CD1c-positive myeloid dendritic cell (primary cell): ENCODE results near the gene CLCNKA.
"Not testable (repeated sequence)": the region's sequence is repeated elsewhere in the genome, so short reads cannot be mapped to it uniquely, and the experiment has no call there.

Experiments used
- DNase-seq: peaks from one replicate; pipeline ENCODE4 v3.0.0-alpha.2; 2016; ENCODE audit errors: extremely low spot score

Gene CLCNKA

DNA sequence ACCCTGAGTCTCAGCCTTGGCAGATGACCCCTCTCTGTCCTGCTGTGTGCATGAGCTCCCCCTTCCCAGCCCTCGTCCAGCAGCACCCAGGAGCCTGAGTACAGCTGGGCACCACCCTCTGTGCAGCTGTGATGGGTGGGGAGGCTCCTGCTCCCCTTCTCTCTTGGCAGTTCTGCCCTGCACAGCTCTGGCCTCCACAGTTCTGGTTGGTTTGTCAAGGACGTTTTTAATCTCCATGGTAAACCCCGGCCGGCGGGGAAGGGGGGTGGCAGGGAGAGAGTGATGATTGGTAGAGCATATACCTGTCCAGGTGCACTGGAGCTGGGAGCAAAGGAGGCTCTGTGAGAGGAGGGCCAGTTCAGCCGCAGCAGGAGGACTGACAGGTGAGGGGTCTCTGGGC is at the start of gene CLCNKA:
Gene CLCNKA, plus strand, starts transcription at position 356 of the 400 bp plus-strand sequence. CDS start 584 bp downstream, outside the sequence.
- DNase-seq: no peak

GRCh38 chr1:15972409-15972808 is 49.4 kb upstream of the CLCNKA start:
- no peak for DNase-seq

- no peak for DNase-seq
Observed at GRCh38 chr1:15973772-15974171, 48.1 kb upstream of the CLCNKA start.

DNA sequence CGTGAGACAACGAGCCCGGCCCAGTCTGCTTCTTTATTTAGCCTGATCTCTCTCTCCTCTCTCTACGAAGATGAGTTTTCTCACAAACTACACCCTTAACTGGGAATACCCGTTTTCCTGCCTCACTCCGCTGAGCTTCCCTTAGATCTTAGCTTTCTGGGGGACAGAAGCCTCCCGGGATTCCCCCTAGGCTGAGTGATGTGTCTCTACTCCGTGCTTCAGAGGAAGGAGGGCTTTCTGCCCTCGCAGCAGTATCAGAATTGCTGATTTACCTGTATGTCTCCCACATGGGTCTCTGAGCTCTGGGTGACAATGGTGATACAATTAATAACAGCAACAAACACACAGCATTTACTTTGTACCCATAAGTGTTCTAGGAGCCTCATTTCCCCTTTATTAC is 47.0 kb upstream of the CLCNKA start:
- no peak for DNase-seq

- peak; percentile 85 for DNase-seq
Observed at GRCh38 chr1:15975358-15975804, 46.5 kb upstream of the CLCNKA start.

GRCh38 chr1:15975805-15976680 is 45.8 kb upstream of the CLCNKA start, which contains the start of gene ZBTB17:
Gene ZBTB17 (minus strand): TSS chr1:15976101. CDS start chr1:15948495, 27,606 bp downstream.
- DNase-seq: peak; percentile 98

- DNase-seq: not testable (repeated sequence)
Observed at GRCh38 chr1:15977947-15978346, 43.9 kb upstream of the CLCNKA start.

DNA sequence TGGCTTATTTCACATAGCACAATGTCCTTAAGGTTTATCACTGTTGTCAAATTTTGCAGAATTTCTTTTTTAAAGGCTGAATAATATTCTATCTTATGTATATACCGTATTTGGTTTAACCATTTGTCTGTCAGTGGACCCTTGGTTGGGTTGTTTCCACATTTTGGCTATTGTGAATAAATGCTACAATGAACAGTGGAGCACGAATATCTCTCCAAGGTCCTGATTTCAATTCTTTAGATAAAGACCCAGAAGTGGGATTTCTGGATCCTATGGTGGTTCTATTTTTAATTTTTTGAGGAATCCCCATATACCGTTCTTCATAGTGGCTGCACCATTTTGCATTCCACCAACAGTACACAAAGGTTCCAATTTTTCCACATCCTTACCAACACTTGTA is 40.2 kb upstream of the CLCNKA start:
- no peak for DNase-seq

GRCh38 chr1:15983275-15983674 is 38.6 kb upstream of the CLCNKA start:
- no peak for DNase-seq

DNA sequence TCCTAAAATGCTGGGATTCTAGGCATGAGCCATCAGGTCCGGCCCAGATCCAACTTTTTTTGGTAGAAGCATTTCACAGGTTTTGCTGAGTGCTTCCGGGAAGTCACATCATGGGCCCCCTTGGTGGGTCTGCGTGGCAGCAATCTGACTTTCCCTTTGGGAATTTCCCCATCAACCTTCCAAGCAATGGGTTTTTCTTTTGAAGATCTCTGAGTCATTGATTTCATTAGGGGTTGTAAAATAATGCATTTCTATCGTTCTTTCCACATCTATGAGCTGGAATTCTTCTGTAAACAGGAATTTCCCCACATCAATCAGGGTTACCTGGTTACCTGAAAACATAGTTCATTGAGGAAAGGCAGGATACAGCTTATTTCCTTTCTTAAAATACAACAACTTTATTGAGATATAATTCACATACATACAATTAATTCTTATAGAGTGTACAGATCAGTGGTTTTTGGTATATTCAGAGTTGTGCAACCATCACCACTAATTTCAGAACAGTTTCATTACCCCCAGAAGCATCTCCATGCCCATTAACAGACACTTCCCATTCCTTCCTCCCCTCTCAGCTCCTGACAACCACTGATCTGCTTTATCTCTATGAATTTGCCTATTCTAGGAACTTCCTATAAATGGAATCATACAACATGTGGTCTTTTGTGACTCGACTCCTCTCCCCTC is 36.1 kb upstream of the CLCNKA start:
- DNase-seq: no peak

GRCh38 chr1:15988856-15989736 is 32.7 kb upstream of the CLCNKA start:
- DNase-seq: no peak

GRCh38 chr1:15989776-15990175 is 32.1 kb upstream of the CLCNKA start:
- DNase-seq: no peak

DNA sequence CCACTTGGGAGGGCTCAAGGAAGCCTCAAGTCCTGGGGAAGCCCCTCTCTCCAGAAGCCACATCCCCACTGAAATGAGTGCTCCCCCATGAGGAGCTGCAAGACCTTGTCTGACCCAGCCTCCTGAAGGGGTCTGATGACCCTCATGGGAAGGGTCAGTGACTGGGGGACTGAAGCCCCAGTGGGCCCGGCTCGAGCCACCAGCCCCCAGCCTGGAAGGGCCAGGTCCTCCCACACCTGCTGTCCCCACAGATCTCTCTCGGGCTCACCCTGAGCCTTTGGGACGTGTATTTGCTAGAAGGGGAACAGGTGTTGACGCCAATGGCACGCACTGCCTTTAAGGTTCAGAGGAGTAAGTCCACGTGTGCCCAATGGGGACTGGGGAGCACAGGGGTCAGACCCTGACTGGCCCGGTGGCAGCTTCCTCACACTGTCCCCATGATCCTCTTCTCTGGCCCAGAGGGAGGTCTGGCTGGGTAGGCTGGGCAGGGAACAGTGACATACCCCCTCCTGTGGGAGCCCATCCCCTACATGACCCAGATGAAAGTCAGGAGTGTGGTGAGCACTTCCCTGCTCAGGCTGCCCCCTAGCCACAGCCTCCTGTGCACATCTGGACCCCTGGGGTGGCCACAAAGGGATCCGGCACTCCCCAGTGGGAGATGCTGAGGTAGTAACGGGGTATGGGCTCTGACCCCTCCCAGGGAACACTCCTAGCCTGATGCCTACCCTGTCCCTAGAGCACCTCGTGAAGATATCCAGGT is 30.2 kb upstream of the CLCNKA start:
- DNase-seq: no peak

DNA sequence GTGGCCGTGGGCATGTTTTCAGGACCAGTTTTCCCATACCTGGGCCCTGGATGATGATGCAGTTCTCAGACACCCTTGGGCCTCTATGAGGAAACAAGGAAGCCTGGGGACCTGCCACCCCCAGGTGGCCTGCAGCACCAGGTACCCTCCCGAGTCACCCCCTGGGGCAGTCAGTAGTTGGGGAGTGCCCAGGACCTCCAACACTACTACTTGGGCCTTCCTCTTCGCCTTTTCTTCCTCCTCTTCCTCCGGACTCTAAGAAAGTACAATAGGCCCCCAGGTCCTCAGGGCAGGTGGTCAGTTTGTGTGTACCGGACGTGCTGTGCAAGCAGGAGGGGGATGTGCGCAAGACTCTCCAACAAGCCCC is 29.7 kb upstream of the CLCNKA start:
- DNase-seq: no peak

DNA sequence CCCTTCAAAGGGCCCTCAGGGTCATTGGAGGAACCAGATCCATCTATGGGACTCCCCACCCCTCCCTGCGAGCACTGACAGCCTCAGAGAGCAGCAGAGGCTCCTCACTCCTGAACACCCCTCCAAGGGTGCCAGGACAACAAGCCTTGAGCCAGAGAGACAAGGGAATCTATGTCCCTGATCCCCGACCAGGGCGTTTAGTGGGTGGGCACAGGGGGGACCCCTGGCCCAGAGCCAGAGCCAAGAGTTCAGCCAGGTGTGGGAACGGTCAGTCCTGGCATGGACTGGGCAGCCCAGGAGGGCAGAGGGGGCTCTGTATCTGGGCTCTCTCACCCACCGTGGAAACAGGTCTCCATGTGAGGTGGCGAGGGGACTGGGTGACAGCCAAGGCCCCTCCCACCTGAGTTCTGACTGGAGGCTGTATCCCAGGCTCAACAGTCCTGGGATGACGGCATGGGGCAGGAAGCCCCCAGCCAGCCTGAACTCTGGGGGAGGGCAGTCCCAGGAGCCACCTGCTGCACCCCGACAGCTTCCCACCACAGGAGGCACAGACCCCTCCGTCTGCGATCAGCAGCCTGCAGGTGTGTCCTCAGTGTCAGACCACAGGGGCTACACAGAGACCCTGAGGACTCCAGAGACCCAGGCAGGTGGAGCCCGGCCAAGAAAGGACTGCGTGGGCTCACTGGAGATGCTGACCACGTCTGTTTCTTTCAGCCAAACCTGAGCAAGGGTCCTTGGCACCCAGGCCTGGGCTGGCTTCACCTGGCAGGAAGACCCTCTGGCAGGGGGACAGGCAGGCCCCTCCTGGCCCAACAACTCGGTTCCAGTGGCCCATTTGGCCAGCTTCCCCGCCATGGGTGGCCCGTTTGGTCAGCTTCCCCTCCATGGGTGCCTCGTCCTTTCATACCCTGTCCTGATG is 29.0 kb upstream of the CLCNKA start:
- DNase-seq: no peak

GRCh38 chr1:15993666-15994065 is 28.2 kb upstream of the CLCNKA start:
- DNase-seq: no peak

DNA sequence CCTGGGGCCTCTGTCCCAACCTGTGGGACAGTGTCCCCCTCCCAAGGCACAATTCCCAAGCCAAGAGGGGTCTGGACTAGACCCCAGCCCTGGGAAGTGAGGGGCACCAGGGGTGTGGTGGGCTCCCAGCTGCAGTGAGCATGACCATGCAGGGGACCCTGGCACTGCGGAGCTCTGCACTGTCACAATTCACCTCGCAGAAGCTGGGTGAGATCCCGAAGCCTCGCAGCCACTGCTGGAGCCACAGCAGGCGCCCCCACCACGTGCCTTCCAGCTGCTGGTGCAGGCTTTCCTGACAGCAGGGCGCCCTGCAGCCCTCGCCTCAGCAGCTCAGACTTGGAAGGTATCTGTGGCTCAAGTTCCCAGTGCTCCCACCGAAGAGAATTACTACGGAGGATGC is 27.8 kb upstream of the CLCNKA start:
- no peak for DNase-seq

GRCh38 chr1:15994590-15995351 is 27.1 kb upstream of the CLCNKA start:
- peak; percentile 69 for DNase-seq

- no peak for DNase-seq
Observed at GRCh38 chr1:15997076-15997585, 24.7 kb upstream of the CLCNKA start.
